AG09319 (cell line): ENCODE measurements around the gene RNPEP.
"Not testable (repeated sequence)": the region's sequence is repeated elsewhere in the genome, so short reads cannot be mapped to it uniquely, and the experiment has no call there.

Experiments used
- DNase-seq: peaks from one replicate; pipeline ENCODE4 v3.0.0-alpha.2; 2010; ENCODE audit warnings: low read depth; ENCODE audit errors: extremely low read depth
- CTCF ChIP-seq: IDR thresholded peaks from 2 replicates; pipeline ENCODE4 v1.5.1; 2011; ENCODE audit warnings: low read depth, mild to moderate bottlenecking, inconsistent platforms, low read length, moderate library complexity

The RNPEP gene

GRCh38 chr1:201947697-201948008 lies 34.8 kb upstream of the RNPEP start:
- no peak for DNase-seq
- no peak for TF ChIP-seq CTCF

- no peak for DNase-seq
Observed at GRCh38 chr1:201949491-201949890, 33.0 kb upstream of the RNPEP start.

GRCh38 chr1:201954263-201955008 lies 28.0 kb upstream of the RNPEP start:
- DNase-seq: no peak
- TF ChIP-seq CTCF: no peak

More at GRCh38 chr1:201949491-201949890, 33.0 kb upstream of the RNPEP start:
- no peak for TF ChIP-seq CTCF

GRCh38 chr1:201955009-201955728 lies 27.3 kb upstream of the RNPEP start, which contains the start of gene TIMM17A:
Gene TIMM17A (plus strand): TSS chr1:201955503. CDS start chr1:201955527, 24 bp downstream.
- TF ChIP-seq CTCF: no peak
- DNase-seq: peak; percentile 96

- no peak for TF ChIP-seq CTCF
- no peak for DNase-seq
Observed at GRCh38 chr1:201955729-201956143, 26.7 kb upstream of the RNPEP start.

- DNase-seq: no peak
- TF ChIP-seq CTCF: no peak
Observed at GRCh38 chr1:201958348-201958747, 24.1 kb upstream of the RNPEP start.

- DNase-seq: not testable (repeated sequence)
Observed at GRCh38 chr1:201962382-201962781, 20.1 kb upstream of the RNPEP start.
